PFSK-1 (cell line): ENCODE results near the gene BCL6B.

Source experiments
- FOXP2 ChIP-seq: optimal IDR thresholded peaks from 2 replicates; pipeline ENCODE3; 2011; ENCODE audit warnings: borderline replicate concordance, control low read depth, inconsistent platforms; ENCODE audit not compliant: insufficient read depth; ENCODE audit errors: extremely low read length, extremely low read depth
- POLR2AphosphoS5 ChIP-seq: IDR thresholded peaks from 2 replicates; pipeline ENCODE4 v1.6.1; 2012; ENCODE audit warnings: low read depth, mild to moderate bottlenecking, control low read depth, low read length, moderate library complexity
- SIN3A ChIP-seq: IDR thresholded peaks from 2 replicates; pipeline ENCODE4 v1.6.1; 2012; ENCODE audit warnings: mild to moderate bottlenecking, low read length, moderate library complexity, borderline replicate concordance; ENCODE audit not compliant: insufficient read depth
- TAF1 ChIP-seq: IDR thresholded peaks from 2 replicates; pipeline ENCODE4 v1.6.1; 2012; ENCODE audit warnings: low read length, control low read depth, borderline replicate concordance; ENCODE audit not compliant: insufficient read depth
- TF ChIP-seq, protein P1 (sequence below), 2 experiments: IDR thresholded peaks; 2 replicates each; pipeline versions ENCODE4 v1.6.1 to v1.8.0; 2011 to 2012; ENCODE audit warnings: low read depth in 2 of 2, low read length in 2 of 2, control low read depth in 1 of 2, inconsistent platforms in 1 of 2, mild to moderate bottlenecking in 1 of 2, moderate library complexity in 1 of 2; ENCODE audit not compliant: insufficient read depth in 1 of 2

Gene BCL6B

DNA sequence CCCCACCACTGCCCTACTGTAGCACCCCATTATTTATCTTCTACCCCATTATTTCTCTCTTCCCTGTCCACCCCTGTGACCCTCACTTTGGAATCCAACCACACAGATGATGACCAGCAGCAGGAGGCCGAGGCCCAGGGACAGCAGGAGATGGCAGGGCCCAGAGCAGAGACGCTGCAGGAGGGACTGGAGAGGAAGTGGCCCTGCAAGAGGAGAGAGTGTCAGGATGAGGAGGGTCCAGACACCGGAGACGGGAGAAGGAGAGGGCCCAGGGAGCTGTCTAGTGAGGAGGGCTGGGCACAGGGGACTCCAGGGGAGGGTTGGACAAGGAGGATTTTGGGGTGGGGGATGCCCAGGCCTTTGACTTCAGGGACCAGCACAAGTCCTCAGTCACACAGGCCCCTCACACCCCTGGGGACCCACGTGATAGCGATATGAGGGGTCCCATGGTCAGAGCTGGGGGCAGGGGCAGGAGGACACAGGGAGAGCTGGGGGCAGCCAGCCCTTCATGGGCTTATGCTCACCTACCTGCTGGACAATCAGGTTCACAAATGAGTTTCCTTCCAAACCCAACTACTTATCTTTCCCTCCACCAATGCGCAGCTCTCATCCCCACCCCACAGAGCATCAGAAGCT, 55.2 kb downstream of the BCL6B start:
- TF ChIP-seq, protein P1, sequence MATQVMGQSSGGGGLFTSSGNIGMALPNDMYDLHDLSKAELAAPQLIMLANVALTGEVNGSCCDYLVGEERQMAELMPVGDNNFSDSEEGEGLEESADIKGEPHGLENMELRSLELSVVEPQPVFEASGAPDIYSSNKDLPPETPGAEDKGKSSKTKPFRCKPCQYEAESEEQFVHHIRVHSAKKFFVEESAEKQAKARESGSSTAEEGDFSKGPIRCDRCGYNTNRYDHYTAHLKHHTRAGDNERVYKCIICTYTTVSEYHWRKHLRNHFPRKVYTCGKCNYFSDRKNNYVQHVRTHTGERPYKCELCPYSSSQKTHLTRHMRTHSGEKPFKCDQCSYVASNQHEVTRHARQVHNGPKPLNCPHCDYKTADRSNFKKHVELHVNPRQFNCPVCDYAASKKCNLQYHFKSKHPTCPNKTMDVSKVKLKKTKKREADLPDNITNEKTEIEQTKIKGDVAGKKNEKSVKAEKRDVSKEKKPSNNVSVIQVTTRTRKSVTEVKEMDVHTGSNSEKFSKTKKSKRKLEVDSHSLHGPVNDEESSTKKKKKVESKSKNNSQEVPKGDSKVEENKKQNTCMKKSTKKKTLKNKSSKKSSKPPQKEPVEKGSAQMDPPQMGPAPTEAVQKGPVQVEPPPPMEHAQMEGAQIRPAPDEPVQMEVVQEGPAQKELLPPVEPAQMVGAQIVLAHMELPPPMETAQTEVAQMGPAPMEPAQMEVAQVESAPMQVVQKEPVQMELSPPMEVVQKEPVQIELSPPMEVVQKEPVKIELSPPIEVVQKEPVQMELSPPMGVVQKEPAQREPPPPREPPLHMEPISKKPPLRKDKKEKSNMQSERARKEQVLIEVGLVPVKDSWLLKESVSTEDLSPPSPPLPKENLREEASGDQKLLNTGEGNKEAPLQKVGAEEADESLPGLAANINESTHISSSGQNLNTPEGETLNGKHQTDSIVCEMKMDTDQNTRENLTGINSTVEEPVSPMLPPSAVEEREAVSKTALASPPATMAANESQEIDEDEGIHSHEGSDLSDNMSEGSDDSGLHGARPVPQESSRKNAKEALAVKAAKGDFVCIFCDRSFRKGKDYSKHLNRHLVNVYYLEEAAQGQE (IDR thresholded peaks at IDR 0.05; ENCODE audit: insufficient read depth in 1 of 2, low read depth in 2 of 2, low read length in 2 of 2) = no peak
- TF ChIP-seq SIN3A (no peak), POLR2AphosphoS5 (no peak), FOXP2 (no peak), TAF1 (no peak)

DNA sequence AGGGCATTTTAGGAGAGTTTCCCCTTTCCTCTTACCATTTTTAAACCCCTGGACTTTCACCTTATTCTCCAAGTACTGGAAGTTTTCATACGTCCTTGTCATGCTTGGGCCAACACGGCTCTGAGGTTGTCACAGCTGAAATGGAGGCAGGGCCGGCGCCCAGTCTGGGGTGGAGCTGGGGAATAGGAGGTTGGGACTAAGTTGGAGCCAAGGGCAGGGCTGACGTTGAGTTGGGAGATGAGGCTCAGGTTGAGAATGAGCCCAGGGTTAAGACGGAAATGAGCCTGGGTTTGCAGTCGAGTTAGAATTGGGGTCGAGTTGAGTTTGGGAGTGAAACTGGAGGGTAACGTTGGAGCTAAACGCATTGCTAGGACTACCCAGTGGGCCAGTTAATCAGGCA, 55.9 kb downstream of the BCL6B start:
- TF ChIP-seq TAF1 (no peak), SIN3A (no peak), POLR2AphosphoS5 (no peak), FOXP2 (no peak)
- TF ChIP-seq, protein P1 (IDR thresholded peaks at IDR 0.05; ENCODE audit: insufficient read depth in 1 of 2, low read depth in 2 of 2, low read length in 2 of 2) = no peak
